ENCODE measurements around the gene MEI4.
"Not testable (repeated sequence)": the region's sequence is repeated elsewhere in the genome, so short reads cannot be mapped to it uniquely, and the experiment has no call there.

The MEI4 gene

GRCh38 chr6:77652739-77653138 lies at the start of gene MEI4:
Gene MEI4, plus strand, starts transcription at chr6:77653039. Its CDS starts 37,633 bp downstream, at chr6:77690672.
- DNase-seq, result no peak

GRCh38 chr6:77604476-77604875 lies 48.4 kb upstream of the MEI4 start:
- no peak for DNase-seq

- no peak for DNase-seq
Measured at GRCh38 chr6:77607004-77607403, 45.8 kb upstream of the MEI4 start.

GRCh38 chr6:77609106-77609505 lies 43.7 kb upstream of the MEI4 start:
- no peak for DNase-seq

- no peak for DNase-seq
Measured at GRCh38 chr6:77619114-77619513, 33.7 kb upstream of the MEI4 start.

GRCh38 chr6:77620278-77620882 lies 32.5 kb upstream of the MEI4 start:
- DNase-seq, result no peak

- no peak for DNase-seq
Measured at GRCh38 chr6:77624515-77624914, 28.3 kb upstream of the MEI4 start.

GRCh38 chr6:77626426-77626825 lies 26.4 kb upstream of the MEI4 start:
- no peak for DNase-seq

- DNase-seq, result no peak
Measured at GRCh38 chr6:77630014-77630413, 22.8 kb upstream of the MEI4 start.

GRCh38 chr6:77633471-77633870 lies 19.4 kb upstream of the MEI4 start:
- DNase-seq, result no peak

GRCh38 chr6:77633993-77634715 lies 18.7 kb upstream of the MEI4 start:
- DNase-seq, result no peak

- DNase-seq, result no peak
Measured at GRCh38 chr6:77638129-77638830, 14.6 kb upstream of the MEI4 start.

GRCh38 chr6:77644102-77644705 lies 8.6 kb upstream of the MEI4 start:
- no peak for DNase-seq

GRCh38 chr6:77650098-77650663 lies 2.7 kb upstream of the MEI4 start:
- peak; percentile 8 for DNase-seq

GRCh38 chr6:77653816-77654215 lies 977 bp downstream of the MEI4 start:
- DNase-seq, result no peak

- not testable (repeated sequence) for DNase-seq
Measured at GRCh38 chr6:77655035-77655434, 2.2 kb downstream of the MEI4 start.

GRCh38 chr6:77656999-77657764 lies 4.3 kb downstream of the MEI4 start:
- no peak for DNase-seq

GRCh38 chr6:77666340-77666739 lies 13.5 kb downstream of the MEI4 start:
- DNase-seq, result no peak

- DNase-seq, result no peak
Measured at GRCh38 chr6:77666846-77667245, 14.0 kb downstream of the MEI4 start.

GRCh38 chr6:77669913-77670312 lies 17.1 kb downstream of the MEI4 start:
- DNase-seq, result no peak

- DNase-seq, result no peak
Measured at GRCh38 chr6:77674211-77674610, 21.4 kb downstream of the MEI4 start.

- no peak for DNase-seq
Measured at GRCh38 chr6:77678048-77678447, 25.2 kb downstream of the MEI4 start.

GRCh38 chr6:77683515-77683914 lies 30.7 kb downstream of the MEI4 start:
- no peak for DNase-seq

All from CD4-positive, alpha-beta T cell treated with Interleukin-10 for 1 hour (primary cell).